A673 (cell line): ENCODE data around the gene HIRIP3. TPM values are rescaled to one million over a fixed set of nuclear protein-coding genes. Genes with fewer than 3 reads are reported as not detected.
"Not testable (repeated sequence)": the region's sequence is repeated elsewhere in the genome, so short reads cannot be mapped to it uniquely, and the experiment has no call there.

Source experiments
- BruUV-seq: library from RNA; stranded (reverse); fragments of 400-500 nt; replicated peaks from 2 replicates; lab custom pipeline; 2021; lab: Mats Ljungman, UMichigan
- CTCF ChIA-PET: fragments of 300-600 bp; sonication (Branson Sonifier 250); formaldehyde crosslinking; loops from one replicate; lab custom pipeline; 2022; ENCODE audit warnings: antibody characterized with exemption; lab: Charles Lee
- POLR2A ChIA-PET: fragments of 300-600 bp; sonication (Branson Sonifier 250); formaldehyde crosslinking; loops from one replicate; lab custom pipeline; 2022; ENCODE audit warnings: antibody characterized with exemption; ENCODE audit not compliant: low non-redundant PET; lab: Charles Lee
- DNase-seq: peaks from one replicate; pipeline ENCODE4 v3.0.0-alpha.2; 2015; ENCODE audit warnings: low spot score
- H3K27ac ChIP-seq: fragments of 200-600 bp; sonication (generic); 2 replicates; pipeline ENCODE4 v1.5.1; 2016; ENCODE audit warnings: mixed run types, low read depth, mild to moderate bottlenecking, mixed read lengths, antibody characterized with exemption, low read length; ENCODE audit not compliant: poor library complexity, severe bottlenecking
- H3K27me3 ChIP-seq: fragments of 200-600 bp; sonication (generic); replicated peaks from 2 replicates; pipeline ENCODE4 v1.6.1; 2017; ENCODE audit warnings: mixed run types, low read depth, mild to moderate bottlenecking, mixed read lengths, antibody characterized with exemption, low read length; ENCODE audit not compliant: insufficient read depth, poor library complexity
- H3K36me3 ChIP-seq: fragments of 200-600 bp; sonication (generic); 2 replicates; pipeline ENCODE4 v1.6.1; 2016; ENCODE audit warnings: mixed run types, mild to moderate bottlenecking, mixed read lengths, antibody characterized with exemption, low read length; ENCODE audit not compliant: insufficient read depth, poor library complexity, severe bottlenecking
- H3K4me1 ChIP-seq: fragments of 200-600 bp; sonication (generic); 2 replicates; pipeline ENCODE4 v1.6.1; 2017; ENCODE audit warnings: mixed run types, mild to moderate bottlenecking, mixed read lengths, antibody characterized with exemption, low read length; ENCODE audit not compliant: insufficient read depth, poor library complexity, severe bottlenecking
- H3K4me3 ChIP-seq: fragments of 200-600 bp; sonication (generic); 2 replicates; pipeline ENCODE4 v1.5.1; 2016; ENCODE audit warnings: low read depth, mixed run types, mild to moderate bottlenecking, mixed read lengths, low read length; ENCODE audit not compliant: poor library complexity, severe bottlenecking
- H3K9me3 ChIP-seq: fragments of 200-600 bp; sonication (generic); 2 replicates; pipeline ENCODE4 v1.6.1; 2016; ENCODE audit warnings: mixed run types, low read depth, mild to moderate bottlenecking, mixed read lengths, antibody characterized with exemption, low read length; ENCODE audit not compliant: poor library complexity, severe bottlenecking
- CTCF ChIP-seq: fragments of 300-800, 200-600 bp; sonication (generic); conservative IDR thresholded peaks from 2 replicates; pipeline ENCODE4 v1.5.1; 2017; ENCODE audit warnings: low read depth, mild to moderate bottlenecking, antibody characterized with exemption, low read length, moderate library complexity, mixed read lengths
- EZH2 ChIP-seq: fragments of 200-600 bp; sonication (generic); IDR thresholded peaks from 2 replicates; pipeline ENCODE4 v1.6.1; 2017; ENCODE audit warnings: borderline replicate concordance, low read depth, mild to moderate bottlenecking, mixed read lengths, antibody characterized with exemption, low read length; ENCODE audit not compliant: poor library complexity, severe bottlenecking
- intact Hi-C: fragments of 100-400 bp; cut with micrococcal nuclease; formaldehyde crosslinking; loops from one replicate; pipeline ENCODE4 v1.10.0; 2022; ENCODE audit not compliant: unreplicated experiment
- total RNA-seq: library from RNA; stranded (reverse); gene quantifications from 2 replicates; pipeline ENCODE4 v1.2.3, GENCODE V29; 2021

HIRIP3 gene
- total RNA-seq, 1 experiment from 2014 or later = 29.7 TPM

DNA sequence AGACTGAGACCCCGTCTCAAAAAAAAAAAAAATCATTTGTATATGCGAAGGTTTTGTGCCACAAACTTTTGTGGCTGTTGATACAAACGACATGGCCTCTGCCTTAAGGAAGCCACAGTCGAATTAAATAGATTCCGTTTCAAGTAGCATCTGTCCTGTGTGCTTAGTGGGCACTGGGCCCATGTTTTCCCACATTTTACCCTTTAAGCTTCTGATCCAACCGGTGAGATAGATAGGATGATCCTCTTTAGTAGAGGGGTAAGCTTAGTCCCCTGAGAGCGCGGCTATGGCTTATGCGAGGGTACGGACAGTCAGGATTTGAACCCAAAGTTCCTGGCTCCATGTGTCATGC is 34.3 kb downstream of the HIRIP3 start:
- CTCF ChIA-PET = interaction anchor here (0.6 to 1.2 kb wide), 2 partner anchors 13 to 35 kb away, joined by 3 to 4 read pairs; partner anchors contain the start of gene KCTD13
- POLR2A ChIA-PET = no interaction called here
- H3K36me3 ChIP-seq = no peaks in the 10 kb centered on the region

GRCh38 chr16:29959821-29960220 is 35.6 kb downstream of the HIRIP3 start:
- BruUV-seq, POLR2A ChIA-PET: not testable (repeated sequence)
- CTCF ChIA-PET = interaction anchor here (1.2 kb wide), 1 partner anchor 13 kb away, joined by 3 read pairs; the partner anchor contains the start of gene TAOK2

More for the DNA sequence above, 34.3 kb downstream of the HIRIP3 start:
- Histone ChIP-seq H3K27me3 (no peaks in the 10 kb centered on the region), H3K27ac (peak overlapping the region; percentile 90), H3K4me3 (peak overlapping the region; percentile 65), H3K4me1 (peaks cover 13% of the 10 kb centered on the region), H3K9me3 (no peaks in the 10 kb centered on the region)
- intact Hi-C loops = no loop called here
- no peak for DNase-seq
- no TSS peak for BruUV-seq
- no peak for TF ChIP-seq CTCF
- TF ChIP-seq EZH2 = no peak

DNA sequence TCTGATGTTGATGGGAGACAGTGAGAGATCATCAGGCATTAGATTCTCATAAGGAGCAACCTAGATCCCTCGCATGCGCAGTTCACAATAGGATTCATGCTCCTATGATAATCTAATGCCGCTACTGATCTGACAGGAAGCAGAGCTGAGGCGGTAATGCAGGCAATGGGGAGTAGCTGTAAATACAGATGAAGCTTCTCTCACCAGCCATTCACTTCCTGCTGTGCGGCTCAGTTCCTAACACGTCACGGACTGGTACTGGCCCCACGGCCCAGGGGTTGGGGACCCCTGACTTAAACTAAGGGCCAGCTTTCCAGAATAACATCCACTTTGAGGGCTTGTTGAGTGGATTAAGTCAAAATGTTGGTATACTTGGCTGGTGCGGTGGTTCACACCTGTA is 36.1 kb downstream of the HIRIP3 start:
- no TSS peak for BruUV-seq
- Histone ChIP-seq H3K9me3 (no peaks in the 10 kb centered on the region), H3K4me3 (no peak overlapping the region), H3K27me3 (no peaks in the 10 kb centered on the region), H3K4me1 (peaks cover 13% of the 10 kb centered on the region), H3K27ac (no peak overlapping the region), H3K36me3 (no peaks in the 10 kb centered on the region)
- intact Hi-C loops = no loop called here
- ChIA-PET CTCF (interaction anchor here (1.2 kb wide), 1 partner anchor 14 kb away, joined by 3 read pairs; the partner anchor contains the start of gene TAOK2), POLR2A (no interaction called here)
- TF ChIP-seq CTCF = no peak
- no peak for TF ChIP-seq EZH2
- no peak for DNase-seq

More at GRCh38 chr16:29959821-29960220, 35.6 kb downstream of the HIRIP3 start:
- H3K27me3 ChIP-seq, H3K4me3 ChIP-seq, DNase-seq, H3K27ac ChIP-seq, intact Hi-C loops, H3K36me3 ChIP-seq, H3K9me3 ChIP-seq: not testable (repeated sequence)
- H3K4me1 ChIP-seq = peaks cover 13% of the 10 kb centered on the region

- CTCF ChIA-PET = no interaction called here
- H3K27me3 ChIP-seq = no peaks in the 10 kb centered on the region
- BruUV-seq = no TSS peak
Measured at GRCh38 chr16:29958756-29959155, 36.7 kb downstream of the HIRIP3 start.

More at GRCh38 chr16:29958756-29959155, 36.7 kb downstream of the HIRIP3 start:
- Histone ChIP-seq H3K4me3 (no peak overlapping the region), H3K9me3 (no peaks in the 10 kb centered on the region), H3K4me1 (peaks cover 13% of the 10 kb centered on the region), H3K36me3 (no peaks in the 10 kb centered on the region), H3K27ac (no peak overlapping the region)
- intact Hi-C loops = no loop called here
- POLR2A ChIA-PET = interaction anchor here (0.7 kb wide), 1 partner anchor 145 kb away, joined by 5 read pairs; no protein-coding TSS in a partner anchor
- no peak for TF ChIP-seq CTCF
- TF ChIP-seq EZH2 = no peak
- DNase-seq = no peak
